GM19463 (cell line): ENCODE data around the gene PON2.
A peak's percentile ranks its signal among the peaks of the same experiment; 100 is the strongest.
"Not testable (repeated sequence)": the region's sequence is repeated elsewhere in the genome, so short reads cannot be mapped to it uniquely, and the experiment has no call there.

Source experiments
- ATAC-seq: cut with Tn5 transposase; IDR thresholded peaks from one replicate; pipeline ENCODE4 v1.9.1; 2021; ENCODE audit warnings: mild to moderate bottlenecking, moderate library complexity; ENCODE audit not compliant: unreplicated experiment

PON2 gene

GRCh38 chr7:95407751-95408150 lies 27.1 kb downstream of the PON2 start:
- ATAC-seq = no peak

- no peak for ATAC-seq
Observed at GRCh38 chr7:95405800-95406199, 29.0 kb downstream of the PON2 start.

- ATAC-seq = no peak
Observed at GRCh38 chr7:95405208-95405607, 29.6 kb downstream of the PON2 start.

- ATAC-seq = no peak
Observed at GRCh38 chr7:95404316-95404865, 30.4 kb downstream of the PON2 start.

GRCh38 chr7:95398155-95398940 lies 36.5 kb downstream of the PON2 start:
- no peak for ATAC-seq

GRCh38 chr7:95397381-95397780 lies 37.4 kb downstream of the PON2 start:
- no peak for ATAC-seq

- ATAC-seq = peak; percentile 64
Observed at GRCh38 chr7:95396136-95397032, 38.4 kb downstream of the PON2 start, which contains the start of gene PON3. Gene PON3 (minus strand): TSS chr7:95396375. CDS start chr7:95396350, 25 bp downstream.

GRCh38 chr7:95395755-95396135 lies 39.1 kb downstream of the PON2 start:
- ATAC-seq = no peak

GRCh38 chr7:95394370-95394769 lies 40.5 kb downstream of the PON2 start:
- ATAC-seq = no peak

- ATAC-seq = no peak
Observed at GRCh38 chr7:95391761-95392160, 43.1 kb downstream of the PON2 start.

GRCh38 chr7:95389516-95389915 lies 45.3 kb downstream of the PON2 start:
- no peak for ATAC-seq

- not testable (repeated sequence) for ATAC-seq
Observed at GRCh38 chr7:95379457-95379856, 55.4 kb downstream of the PON2 start.

GRCh38 chr7:95376632-95377400 lies 58.0 kb downstream of the PON2 start:
- ATAC-seq = no peak

- ATAC-seq = no peak
Observed at GRCh38 chr7:95375591-95376257, 59.1 kb downstream of the PON2 start.

GRCh38 chr7:95373323-95373722 lies 61.5 kb downstream of the PON2 start:
- ATAC-seq = no peak

- ATAC-seq = no peak
Observed at GRCh38 chr7:95368235-95368634, 66.6 kb downstream of the PON2 start.

- no peak for ATAC-seq
Observed at GRCh38 chr7:95367606-95368005, 67.2 kb downstream of the PON2 start.

- no peak for ATAC-seq
Observed at GRCh38 chr7:95365151-95365550, 69.7 kb downstream of the PON2 start.

- ATAC-seq = no peak
Observed at GRCh38 chr7:95357623-95358022, 77.2 kb downstream of the PON2 start.
